OCI-LY7 (cell line): ENCODE data around the gene SMNDC1.

Experiments
- CTCF ChIP-seq: fragments of 200-600 bp; sonication (generic); conservative IDR thresholded peaks from 2 replicates; pipeline ENCODE4 v1.5.1; 2014; ENCODE audit warnings: mild to moderate bottlenecking, antibody characterized with exemption, low read length, moderate library complexity, mixed read lengths
- EZH2phosphoT487 ChIP-seq: fragments of 200-600 bp; sonication (generic); IDR thresholded peaks from 2 replicates; pipeline ENCODE4 v1.6.1; 2018; ENCODE audit warnings: low read depth, borderline replicate concordance, mild to moderate bottlenecking, mixed run types, antibody characterized with exemption, low read length, moderate library complexity, mixed read lengths

GRCh38 chr10:110326351-110327032, 21.8 kb upstream of the SMNDC1 start:
- no peak for TF ChIP-seq CTCF
- no peak for TF ChIP-seq EZH2phosphoT487
